HFFc6 (cell line): ENCODE data around the gene SENP5. TPM values are rescaled to one million over a fixed set of nuclear protein-coding genes. Genes with fewer than 3 reads are reported as not detected.

Experiments
- DNase-seq: peaks from one replicate; pipeline ENCODE4 v3.0.0-alpha.2; 2018
- H3K27ac Mint-ChIP-seq: 2 replicates; pipeline ENCODE4 v1.8.0; 2020; ENCODE audit warnings: mild to moderate bottlenecking, mixed read lengths
- H3K27me3 Mint-ChIP-seq: 2 replicates; pipeline ENCODE4 v1.8.0; 2021; ENCODE audit warnings: mild to moderate bottlenecking, moderate library complexity, mixed read lengths; ENCODE audit not compliant: insufficient read depth
- H3K36me3 Mint-ChIP-seq: 2 replicates; pipeline ENCODE4 v1.8.0; 2021; ENCODE audit warnings: low read depth, mixed read lengths
- H3K4me1 Mint-ChIP-seq: 2 replicates; pipeline ENCODE4 v1.8.0; 2020; ENCODE audit warnings: low read depth, mixed read lengths
- H3K4me3 Mint-ChIP-seq: 2 replicates; pipeline ENCODE4 v1.8.0; 2020; ENCODE audit warnings: mild to moderate bottlenecking, moderate library complexity, mixed read lengths
- H3K9me3 Mint-ChIP-seq: 2 replicates; pipeline ENCODE4 v1.8.0; 2020; ENCODE audit warnings: mild to moderate bottlenecking, mixed read lengths
- total RNA-seq, 6 experiments: library from RNA; stranded (reverse); fragmentation: NEBNext Ultra II Directional; extraction: Animal tissue kit (Norgen Biotek cat#: 25700); gene quantifications; 2 replicates in 1 of 6; 3 replicates in 5 of 6; pipeline ENCODE4 v1.2.3, GENCODE V29; 2021
- TF ChIP-seq, protein P1 (sequence below): fragments of 200-600 bp; sonication (generic); IDR thresholded peaks from 2 replicates; pipeline ENCODE4 v1.5.0; 2021; ENCODE audit warnings: antibody characterized with exemption, mild to moderate bottlenecking

The SENP5 gene
- total RNA-seq, 6 experiments from 2014 or later = 25.2 to 33.0 (median 29.1) TPM

- Mint-ChIP-seq H3K27me3 (peaks cover 7% of the 10 kb centered on the region), H3K27ac (no peak overlapping the region), H3K4me1 (no peaks in the 10 kb centered on the region), H3K36me3 (no peaks in the 10 kb centered on the region), H3K9me3 (no peaks in the 10 kb centered on the region), H3K4me3 (no peak overlapping the region)
- no peak for DNase-seq
- TF ChIP-seq, protein P1, sequence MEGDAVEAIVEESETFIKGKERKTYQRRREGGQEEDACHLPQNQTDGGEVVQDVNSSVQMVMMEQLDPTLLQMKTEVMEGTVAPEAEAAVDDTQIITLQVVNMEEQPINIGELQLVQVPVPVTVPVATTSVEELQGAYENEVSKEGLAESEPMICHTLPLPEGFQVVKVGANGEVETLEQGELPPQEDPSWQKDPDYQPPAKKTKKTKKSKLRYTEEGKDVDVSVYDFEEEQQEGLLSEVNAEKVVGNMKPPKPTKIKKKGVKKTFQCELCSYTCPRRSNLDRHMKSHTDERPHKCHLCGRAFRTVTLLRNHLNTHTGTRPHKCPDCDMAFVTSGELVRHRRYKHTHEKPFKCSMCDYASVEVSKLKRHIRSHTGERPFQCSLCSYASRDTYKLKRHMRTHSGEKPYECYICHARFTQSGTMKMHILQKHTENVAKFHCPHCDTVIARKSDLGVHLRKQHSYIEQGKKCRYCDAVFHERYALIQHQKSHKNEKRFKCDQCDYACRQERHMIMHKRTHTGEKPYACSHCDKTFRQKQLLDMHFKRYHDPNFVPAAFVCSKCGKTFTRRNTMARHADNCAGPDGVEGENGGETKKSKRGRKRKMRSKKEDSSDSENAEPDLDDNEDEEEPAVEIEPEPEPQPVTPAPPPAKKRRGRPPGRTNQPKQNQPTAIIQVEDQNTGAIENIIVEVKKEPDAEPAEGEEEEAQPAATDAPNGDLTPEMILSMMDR = no peak
Measured at GRCh38 chr3:196951371-196951770, 83.7 kb downstream of the SENP5 start.

- Mint-ChIP-seq H3K27ac (no peak overlapping the region), H3K4me1 (no peaks in the 10 kb centered on the region), H3K4me3 (no peak overlapping the region), H3K9me3 (no peaks in the 10 kb centered on the region), H3K36me3 (no peaks in the 10 kb centered on the region), H3K27me3 (peaks cover 3% of the 10 kb centered on the region; the same call in 1 of the 2 replicates)
- TF ChIP-seq, protein P1 = no peak
- DNase-seq = no peak
Measured at GRCh38 chr3:196954832-196955231, 87.1 kb downstream of the SENP5 start.

DNA sequence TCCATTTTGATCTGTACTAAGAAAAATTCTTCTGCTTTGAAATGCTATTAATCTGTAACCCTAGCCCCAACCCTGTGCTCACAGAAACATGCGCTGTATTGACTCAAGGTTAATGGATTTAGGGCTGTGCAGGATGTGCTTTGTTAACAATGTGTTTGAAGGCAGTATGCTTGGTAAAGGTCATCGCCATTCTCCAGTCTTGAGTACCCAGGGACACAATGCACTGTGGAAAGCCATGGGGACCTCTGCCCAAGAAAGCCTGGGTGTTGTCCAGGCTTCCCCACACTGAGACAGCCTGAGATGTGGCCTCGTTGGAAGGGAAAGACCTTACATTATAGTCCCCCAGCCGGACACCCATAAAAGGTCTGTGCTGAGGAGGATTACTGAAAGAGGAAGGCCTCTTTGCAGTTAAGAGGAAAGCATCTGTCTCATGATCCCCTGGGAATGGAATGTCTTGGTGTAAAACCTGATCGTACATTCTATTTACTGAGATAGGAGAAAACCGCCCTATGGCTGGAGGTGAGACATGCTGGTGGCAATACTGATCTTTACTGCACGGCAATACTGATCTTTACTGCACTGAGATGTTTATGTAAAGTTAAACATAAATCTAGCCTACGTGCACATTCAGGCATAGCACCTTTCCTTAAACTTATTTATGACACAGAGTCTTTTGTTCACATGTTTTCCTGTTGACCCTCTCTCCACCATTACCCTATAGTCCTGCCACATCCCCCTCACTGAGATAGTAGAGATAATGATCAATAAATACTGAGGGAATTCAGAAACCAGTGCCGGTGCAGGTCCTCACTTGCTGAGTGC lies 94.6 kb downstream of the SENP5 start:
- no peaks in the 10 kb centered on the region for H3K9me3 Mint-ChIP-seq
- H3K27me3 Mint-ChIP-seq = no peaks in the 10 kb centered on the region
- H3K4me1 Mint-ChIP-seq = no peaks in the 10 kb centered on the region
- H3K27ac Mint-ChIP-seq = no peak overlapping the region
- TF ChIP-seq, protein P1 = no peak
- no peak for DNase-seq
- H3K36me3 Mint-ChIP-seq = no peaks in the 10 kb centered on the region
- H3K4me3 Mint-ChIP-seq = no peak overlapping the region

- no peak for DNase-seq
- H3K4me3 Mint-ChIP-seq = no peak overlapping the region
- TF ChIP-seq, protein P1 = no peak
- H3K9me3 Mint-ChIP-seq = no peaks in the 10 kb centered on the region
- H3K27me3 Mint-ChIP-seq = no peaks in the 10 kb centered on the region
- H3K27ac Mint-ChIP-seq = no peak overlapping the region
- peaks cover 7% of the 10 kb centered on the region; the same call in 1 of the 2 replicates for H3K4me1 Mint-ChIP-seq
- no peaks in the 10 kb centered on the region for H3K36me3 Mint-ChIP-seq
Measured at GRCh38 chr3:196962930-196963630, 95.4 kb downstream of the SENP5 start.

GRCh38 chr3:196963631-196963953 lies 95.9 kb downstream of the SENP5 start:
- Mint-ChIP-seq H3K4me3 (no peak overlapping the region), H3K36me3 (no peaks in the 10 kb centered on the region), H3K27me3 (no peaks in the 10 kb centered on the region), H3K27ac (no peak overlapping the region), H3K9me3 (no peaks in the 10 kb centered on the region), H3K4me1 (peaks cover 8% of the 10 kb centered on the region; the same call in 1 of the 2 replicates)
- no peak for DNase-seq
- TF ChIP-seq, protein P1 = no peak
